Right lobe of liver (tissue), 4 donors: Measurements from ENCODE around the gene RCN2.

ENCODE experiments used
- POLR2A ChIP-seq: fragments of 450-650 bp; IDR thresholded peaks from one replicate; pipeline ENCODE4 v1.6.1; 2017; ENCODE audit warnings: antibody characterized with exemption, mild to moderate bottlenecking
- TF ChIP-seq, protein P1 (sequence below), 4 donors: fragments of 200-600 bp in 3 of 4; fragments of 450-650 bp in 1 of 4; IDR thresholded peaks; one replicate each; pipeline versions ENCODE4 v1.5.1 to v1.8.0; 2016 to 2022; ENCODE audit warnings: antibody characterized with exemption in 4 of 4, mild to moderate bottlenecking in 2 of 4
- donor health status: DM: no; HTN: no; CAD: no.
- donor health status: DM: no; HTN: no; CAD: no.
- donor health status: DM: no; HTN: yes; CAD: no.

DNA sequence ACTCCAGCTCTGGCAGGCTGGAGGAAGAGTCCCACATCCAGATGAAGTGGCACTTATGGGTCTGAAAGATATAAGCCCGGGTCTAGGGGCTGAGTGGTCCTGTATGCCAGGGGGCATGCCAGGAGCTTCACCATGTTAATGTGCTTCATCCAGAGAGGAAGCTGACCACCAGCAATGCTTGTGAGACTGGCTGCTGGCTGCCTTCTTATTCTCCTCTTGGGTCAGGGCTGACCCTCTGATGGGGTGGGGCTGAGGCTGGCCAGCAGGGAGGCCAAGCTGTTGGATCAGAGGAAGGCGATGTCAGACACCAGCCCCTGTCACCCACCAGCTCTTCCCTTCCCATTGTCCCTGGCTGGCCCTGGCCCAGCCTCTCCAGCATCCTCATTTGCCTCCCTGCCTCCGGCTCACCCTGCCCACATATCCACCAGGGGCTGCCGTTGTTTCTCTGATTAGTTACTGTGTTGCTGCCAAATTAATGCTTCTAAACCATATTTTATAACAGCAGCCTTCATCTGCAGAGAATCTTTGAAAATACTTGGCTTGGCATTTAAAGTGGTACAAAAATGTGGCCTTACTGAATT is 43.0 kb downstream of the RCN2 start:
- TF ChIP-seq, protein P1, sequence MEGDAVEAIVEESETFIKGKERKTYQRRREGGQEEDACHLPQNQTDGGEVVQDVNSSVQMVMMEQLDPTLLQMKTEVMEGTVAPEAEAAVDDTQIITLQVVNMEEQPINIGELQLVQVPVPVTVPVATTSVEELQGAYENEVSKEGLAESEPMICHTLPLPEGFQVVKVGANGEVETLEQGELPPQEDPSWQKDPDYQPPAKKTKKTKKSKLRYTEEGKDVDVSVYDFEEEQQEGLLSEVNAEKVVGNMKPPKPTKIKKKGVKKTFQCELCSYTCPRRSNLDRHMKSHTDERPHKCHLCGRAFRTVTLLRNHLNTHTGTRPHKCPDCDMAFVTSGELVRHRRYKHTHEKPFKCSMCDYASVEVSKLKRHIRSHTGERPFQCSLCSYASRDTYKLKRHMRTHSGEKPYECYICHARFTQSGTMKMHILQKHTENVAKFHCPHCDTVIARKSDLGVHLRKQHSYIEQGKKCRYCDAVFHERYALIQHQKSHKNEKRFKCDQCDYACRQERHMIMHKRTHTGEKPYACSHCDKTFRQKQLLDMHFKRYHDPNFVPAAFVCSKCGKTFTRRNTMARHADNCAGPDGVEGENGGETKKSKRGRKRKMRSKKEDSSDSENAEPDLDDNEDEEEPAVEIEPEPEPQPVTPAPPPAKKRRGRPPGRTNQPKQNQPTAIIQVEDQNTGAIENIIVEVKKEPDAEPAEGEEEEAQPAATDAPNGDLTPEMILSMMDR (IDR thresholded peaks at IDR 0.05): no peak
- TF ChIP-seq POLR2A: no peak
